Panc1 (cell line): Measurements from ENCODE around the gene LHX2.

Source experiments
- POLR2AphosphoS5 ChIP-seq: IDR thresholded peaks from 2 replicates; pipeline ENCODE4 v1.6.1; 2012; ENCODE audit warnings: mild to moderate bottlenecking, low read depth, low read length, moderate library complexity
- TF ChIP-seq, protein P1 (sequence below): fragments of 450-650 bp; IDR thresholded peaks from 2 replicates; pipeline ENCODE4 v1.5.1; 2017; ENCODE audit warnings: mild to moderate bottlenecking
- TF ChIP-seq, protein P2 (sequence below), 2 experiments: IDR thresholded peaks; 2 replicates each; pipeline ENCODE4 v1.6.1; 2011 to 2012; ENCODE audit warnings: low read depth in 2 of 2, control low read depth in 1 of 2, low read length in 1 of 2, mild to moderate bottlenecking in 1 of 2, moderate library complexity in 1 of 2; ENCODE audit not compliant: insufficient read depth in 1 of 2

- TF ChIP-seq, protein P1, sequence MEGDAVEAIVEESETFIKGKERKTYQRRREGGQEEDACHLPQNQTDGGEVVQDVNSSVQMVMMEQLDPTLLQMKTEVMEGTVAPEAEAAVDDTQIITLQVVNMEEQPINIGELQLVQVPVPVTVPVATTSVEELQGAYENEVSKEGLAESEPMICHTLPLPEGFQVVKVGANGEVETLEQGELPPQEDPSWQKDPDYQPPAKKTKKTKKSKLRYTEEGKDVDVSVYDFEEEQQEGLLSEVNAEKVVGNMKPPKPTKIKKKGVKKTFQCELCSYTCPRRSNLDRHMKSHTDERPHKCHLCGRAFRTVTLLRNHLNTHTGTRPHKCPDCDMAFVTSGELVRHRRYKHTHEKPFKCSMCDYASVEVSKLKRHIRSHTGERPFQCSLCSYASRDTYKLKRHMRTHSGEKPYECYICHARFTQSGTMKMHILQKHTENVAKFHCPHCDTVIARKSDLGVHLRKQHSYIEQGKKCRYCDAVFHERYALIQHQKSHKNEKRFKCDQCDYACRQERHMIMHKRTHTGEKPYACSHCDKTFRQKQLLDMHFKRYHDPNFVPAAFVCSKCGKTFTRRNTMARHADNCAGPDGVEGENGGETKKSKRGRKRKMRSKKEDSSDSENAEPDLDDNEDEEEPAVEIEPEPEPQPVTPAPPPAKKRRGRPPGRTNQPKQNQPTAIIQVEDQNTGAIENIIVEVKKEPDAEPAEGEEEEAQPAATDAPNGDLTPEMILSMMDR = no peak
- no peak for TF ChIP-seq POLR2AphosphoS5
- TF ChIP-seq, protein P2, sequence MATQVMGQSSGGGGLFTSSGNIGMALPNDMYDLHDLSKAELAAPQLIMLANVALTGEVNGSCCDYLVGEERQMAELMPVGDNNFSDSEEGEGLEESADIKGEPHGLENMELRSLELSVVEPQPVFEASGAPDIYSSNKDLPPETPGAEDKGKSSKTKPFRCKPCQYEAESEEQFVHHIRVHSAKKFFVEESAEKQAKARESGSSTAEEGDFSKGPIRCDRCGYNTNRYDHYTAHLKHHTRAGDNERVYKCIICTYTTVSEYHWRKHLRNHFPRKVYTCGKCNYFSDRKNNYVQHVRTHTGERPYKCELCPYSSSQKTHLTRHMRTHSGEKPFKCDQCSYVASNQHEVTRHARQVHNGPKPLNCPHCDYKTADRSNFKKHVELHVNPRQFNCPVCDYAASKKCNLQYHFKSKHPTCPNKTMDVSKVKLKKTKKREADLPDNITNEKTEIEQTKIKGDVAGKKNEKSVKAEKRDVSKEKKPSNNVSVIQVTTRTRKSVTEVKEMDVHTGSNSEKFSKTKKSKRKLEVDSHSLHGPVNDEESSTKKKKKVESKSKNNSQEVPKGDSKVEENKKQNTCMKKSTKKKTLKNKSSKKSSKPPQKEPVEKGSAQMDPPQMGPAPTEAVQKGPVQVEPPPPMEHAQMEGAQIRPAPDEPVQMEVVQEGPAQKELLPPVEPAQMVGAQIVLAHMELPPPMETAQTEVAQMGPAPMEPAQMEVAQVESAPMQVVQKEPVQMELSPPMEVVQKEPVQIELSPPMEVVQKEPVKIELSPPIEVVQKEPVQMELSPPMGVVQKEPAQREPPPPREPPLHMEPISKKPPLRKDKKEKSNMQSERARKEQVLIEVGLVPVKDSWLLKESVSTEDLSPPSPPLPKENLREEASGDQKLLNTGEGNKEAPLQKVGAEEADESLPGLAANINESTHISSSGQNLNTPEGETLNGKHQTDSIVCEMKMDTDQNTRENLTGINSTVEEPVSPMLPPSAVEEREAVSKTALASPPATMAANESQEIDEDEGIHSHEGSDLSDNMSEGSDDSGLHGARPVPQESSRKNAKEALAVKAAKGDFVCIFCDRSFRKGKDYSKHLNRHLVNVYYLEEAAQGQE (IDR thresholded peaks at IDR 0.05; ENCODE audit: insufficient read depth in 1 of 2, low read depth in 2 of 2, low read length in 1 of 2) = no peak
Measured at GRCh38 chr9:124013309-124014210, 2.0 kb downstream of the LHX2 start.
